Esophagus muscularis mucosa (tissue), 3 donors: ENCODE results near the gene KIAA1755.

ENCODE experiments used
- CTCF ChIP-seq, 3 experiments: fragments of 200-600 bp in 2 of 3; fragments of 450-650 bp in 1 of 3; sonication (generic) in 2 of 3; IDR thresholded peaks; one replicate each; pipeline ENCODE4 v1.5.1; 2017 to 2019; ENCODE audit warnings: antibody characterized with exemption in 3 of 3, mild to moderate bottlenecking in 2 of 3, moderate library complexity in 1 of 3
- POLR2AphosphoS5 ChIP-seq, 2 donors: sonication (generic); formaldehyde crosslinking; IDR thresholded peaks; one replicate each; pipeline ENCODE4 v1.6.1; 2017; ENCODE audit warnings: antibody characterized with exemption in 2 of 2

GRCh38 chr20:38299963-38300362 lies 39.4 kb upstream of the KIAA1755 start:
- no peak for TF ChIP-seq POLR2AphosphoS5 (IDR thresholded peaks at IDR 0.05)
- TF ChIP-seq CTCF (IDR thresholded peaks at IDR 0.05) = no peak
